Measurements from ENCODE around the gene FBRSL1.

Gene FBRSL1

DNA sequence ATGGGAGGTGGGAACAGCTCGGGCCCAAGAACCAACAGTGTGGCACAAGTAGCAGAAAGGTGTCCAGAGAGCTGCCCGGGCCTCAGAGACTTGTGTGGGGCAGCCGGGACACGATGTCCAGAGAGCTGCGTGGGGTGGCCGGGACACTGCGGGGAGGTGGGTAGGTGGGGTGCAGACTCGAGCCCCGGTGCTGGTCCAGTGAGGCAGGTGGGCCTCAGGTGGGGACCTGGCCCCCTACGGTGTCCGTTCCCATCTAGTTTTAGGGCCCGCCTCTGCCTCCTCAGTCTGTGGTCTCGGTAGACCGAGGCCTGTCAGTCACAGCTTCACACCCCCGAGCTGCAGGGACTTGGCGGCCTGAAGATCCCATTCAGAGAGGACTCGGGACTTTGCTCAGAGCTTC is 6.3 kb upstream of the FBRSL1 start:
- no peak for DNase-seq (ENCODE audit: low read depth, low spot score)

DNA sequence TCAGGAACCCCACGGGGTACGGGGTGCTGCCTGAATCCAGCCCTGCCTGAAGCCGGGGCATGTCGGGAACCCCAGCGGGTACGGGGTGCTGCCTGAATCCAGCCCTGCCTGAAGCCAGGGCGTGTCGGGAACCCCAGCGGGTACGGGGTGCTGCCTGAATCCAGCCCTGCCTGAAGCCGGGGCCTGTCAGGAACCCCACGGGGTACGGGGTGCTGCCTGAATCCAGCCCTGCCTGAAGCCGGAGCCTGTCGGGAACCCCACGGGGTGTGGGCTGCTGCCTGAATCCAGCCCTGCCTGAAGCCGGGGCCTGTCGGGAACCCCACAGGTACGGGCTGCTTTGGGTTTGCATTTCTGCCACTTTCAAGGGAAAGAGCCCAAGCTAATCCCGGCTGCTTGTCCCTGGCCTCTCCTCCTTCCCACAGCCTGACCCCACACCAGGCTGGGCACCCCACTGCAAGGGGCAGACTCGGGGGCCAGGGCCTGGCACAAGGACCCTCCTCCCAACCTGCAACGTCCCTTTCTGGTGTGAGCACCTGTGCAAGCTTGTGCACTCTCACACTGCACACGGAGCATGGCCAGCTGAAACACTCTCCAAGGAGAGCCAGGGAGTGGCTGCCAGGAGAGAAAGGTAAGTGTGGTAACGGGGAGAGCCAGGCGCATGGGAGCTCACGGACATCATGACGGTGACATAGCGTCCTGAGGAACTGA is 5.6 kb upstream of the FBRSL1 start:
- no peak for DNase-seq (ENCODE audit: low read depth, low spot score)

DNA sequence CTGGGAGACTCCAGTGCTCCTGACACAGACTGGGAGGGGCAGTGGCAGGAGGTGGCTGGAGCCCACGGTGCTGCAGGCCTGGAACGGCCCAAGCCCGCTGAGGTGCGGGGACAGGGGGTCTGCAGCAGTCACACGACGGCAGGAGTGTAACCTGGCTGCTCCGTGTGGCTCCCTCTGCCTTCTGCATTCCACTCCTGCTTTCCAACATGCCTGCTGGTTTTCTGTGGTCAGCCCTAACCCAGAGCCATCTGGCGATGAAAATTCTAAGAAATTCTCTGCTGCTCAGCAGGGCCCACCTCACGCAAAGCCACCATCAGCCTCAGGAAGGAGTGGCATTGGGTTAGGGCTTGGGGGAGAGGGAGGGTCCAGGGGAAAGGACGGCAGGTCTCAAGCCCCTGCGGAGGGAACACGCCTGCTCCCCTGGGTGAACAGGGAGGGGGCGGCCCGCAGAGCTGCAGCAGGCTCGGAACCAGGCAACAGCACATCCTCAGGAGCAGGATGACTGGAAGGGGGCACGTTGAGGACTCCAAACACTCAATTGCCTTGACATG is 5.0 kb upstream of the FBRSL1 start:
- DNase-seq (ENCODE audit: low read depth, low spot score): no peak

DNA sequence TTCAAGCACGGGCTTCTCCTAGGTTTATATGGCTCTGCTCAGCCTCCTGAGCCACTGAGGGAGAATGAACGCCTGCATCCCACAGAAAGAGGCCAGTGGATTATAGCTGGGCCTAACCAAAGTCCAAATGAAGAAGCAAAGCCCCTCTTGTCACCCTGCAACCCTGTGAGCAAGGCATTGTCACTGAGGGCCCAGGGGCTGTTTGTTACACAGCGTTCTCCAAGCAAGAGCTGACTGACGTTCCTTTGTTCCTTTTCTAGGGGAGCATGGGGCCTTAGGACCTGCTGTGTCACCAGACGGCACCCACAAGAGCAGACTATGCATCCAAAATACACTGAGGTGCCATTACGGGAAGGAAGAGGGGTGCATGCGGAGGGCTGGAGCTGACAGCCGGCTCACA is 4.3 kb upstream of the FBRSL1 start:
- DNase-seq (ENCODE audit: low read depth, low spot score): no peak

DNA sequence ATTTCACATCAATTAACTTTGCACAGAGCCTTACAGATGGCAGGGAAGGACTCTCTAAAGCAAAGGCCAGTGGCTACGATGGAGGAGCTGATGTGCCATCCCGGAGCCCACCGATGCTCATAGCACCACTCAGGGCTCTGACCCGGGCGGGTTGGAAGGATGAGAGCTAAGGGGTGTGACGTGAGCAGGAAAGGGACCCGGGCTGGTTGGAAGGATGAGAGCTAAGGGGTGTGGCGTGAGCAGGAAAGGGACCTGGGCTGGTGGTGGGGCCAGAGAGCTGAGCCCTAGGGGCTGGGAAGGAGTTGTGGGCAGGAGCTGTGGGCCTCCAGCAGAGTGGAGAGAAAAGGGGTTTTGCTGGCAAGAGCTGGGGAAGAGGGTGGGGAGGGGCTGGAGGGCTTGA is 3.8 kb upstream of the FBRSL1 start:
- no peak for DNase-seq (ENCODE audit: low read depth, low spot score)

DNA sequence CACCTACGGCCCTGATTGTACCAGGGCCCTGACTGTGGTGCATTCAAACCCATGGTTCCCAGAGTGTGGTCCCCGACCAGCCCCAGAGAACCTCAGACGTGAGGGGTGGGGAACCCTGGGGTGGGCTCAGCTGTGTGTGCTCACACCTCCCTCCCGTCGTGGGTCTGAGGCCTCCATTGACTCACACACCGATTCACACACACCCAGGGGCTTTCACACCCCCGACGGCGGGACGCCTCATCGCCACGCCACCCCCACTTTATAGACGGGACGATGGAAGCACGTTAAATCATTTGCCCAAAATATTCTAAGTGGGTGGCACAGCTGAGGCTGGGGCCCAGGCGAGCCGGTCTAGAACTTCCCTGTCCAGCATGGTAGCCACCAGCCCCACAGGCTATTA is 3.4 kb upstream of the FBRSL1 start:
- DNase-seq (ENCODE audit: low read depth, low spot score): no peak

DNA sequence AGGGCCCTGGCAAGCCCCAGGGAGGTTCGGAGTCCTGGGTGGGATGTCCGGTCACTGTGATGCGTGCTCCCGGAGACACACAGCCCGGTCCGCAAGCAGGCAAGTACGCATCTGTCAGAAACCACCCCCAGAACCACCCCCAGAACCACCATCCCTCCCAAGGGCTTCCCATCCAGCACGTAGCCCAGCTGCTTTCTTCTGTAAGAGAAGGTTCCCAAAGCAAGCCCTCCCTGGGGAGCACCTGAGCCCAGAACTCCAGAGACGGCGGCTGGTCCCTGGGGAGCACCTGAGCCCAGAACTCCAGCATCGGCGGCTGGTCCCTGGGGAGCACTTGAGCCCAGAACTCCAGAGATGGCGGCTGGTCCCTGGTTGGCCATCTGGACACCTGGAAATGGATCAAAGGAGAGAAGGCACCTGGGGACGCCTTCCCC is 2.6 kb upstream of the FBRSL1 start:
- DNase-seq (ENCODE audit: low read depth, low spot score): no peak

DNA sequence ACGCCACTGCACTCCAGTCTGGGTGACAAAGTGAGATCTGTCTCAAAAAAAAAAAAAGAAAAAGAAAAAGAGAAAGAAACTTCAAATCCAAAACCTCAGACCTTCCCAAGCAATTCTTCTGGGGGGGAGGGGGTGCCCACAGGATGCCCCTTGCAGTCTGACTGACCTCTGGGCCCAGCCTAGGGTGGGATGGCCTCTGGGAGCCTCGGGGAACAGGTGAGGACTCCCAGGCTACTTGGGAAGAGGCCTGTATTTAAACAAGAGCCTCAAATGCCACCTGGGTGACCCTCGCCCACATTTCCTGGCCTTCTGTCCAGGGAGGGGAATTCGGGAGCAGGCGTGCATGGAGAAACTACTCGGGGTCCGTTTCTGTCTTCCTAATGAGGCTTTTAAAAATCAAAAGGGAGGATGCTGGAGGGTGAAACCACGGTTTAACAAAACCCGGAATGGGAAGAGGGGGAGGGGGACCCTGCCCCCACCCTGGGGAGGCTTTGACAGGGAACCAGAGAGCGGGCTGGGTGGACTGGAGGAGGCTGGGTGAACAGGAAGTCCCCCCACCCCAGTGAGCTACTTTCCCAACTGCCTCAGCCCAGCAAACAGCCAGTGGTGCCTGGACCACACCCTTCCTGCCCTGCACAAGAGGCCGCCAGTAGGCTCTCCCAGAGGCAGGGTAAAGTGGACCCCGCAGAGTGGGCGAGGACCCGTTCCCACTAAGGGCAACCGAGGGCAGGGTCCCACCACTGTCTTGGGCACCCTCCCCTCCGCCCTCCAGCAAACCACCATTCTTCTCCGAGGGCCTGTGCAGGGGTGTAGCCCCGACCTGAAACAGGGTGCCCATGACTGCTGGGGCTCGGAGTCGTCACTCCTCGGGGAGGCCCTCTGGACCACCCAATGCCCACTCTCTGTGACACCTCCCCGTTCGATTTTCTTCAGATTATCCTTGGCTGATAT is 1.5 kb upstream of the FBRSL1 start:
- no peak for DNase-seq (ENCODE audit: low read depth, low spot score)

DNA sequence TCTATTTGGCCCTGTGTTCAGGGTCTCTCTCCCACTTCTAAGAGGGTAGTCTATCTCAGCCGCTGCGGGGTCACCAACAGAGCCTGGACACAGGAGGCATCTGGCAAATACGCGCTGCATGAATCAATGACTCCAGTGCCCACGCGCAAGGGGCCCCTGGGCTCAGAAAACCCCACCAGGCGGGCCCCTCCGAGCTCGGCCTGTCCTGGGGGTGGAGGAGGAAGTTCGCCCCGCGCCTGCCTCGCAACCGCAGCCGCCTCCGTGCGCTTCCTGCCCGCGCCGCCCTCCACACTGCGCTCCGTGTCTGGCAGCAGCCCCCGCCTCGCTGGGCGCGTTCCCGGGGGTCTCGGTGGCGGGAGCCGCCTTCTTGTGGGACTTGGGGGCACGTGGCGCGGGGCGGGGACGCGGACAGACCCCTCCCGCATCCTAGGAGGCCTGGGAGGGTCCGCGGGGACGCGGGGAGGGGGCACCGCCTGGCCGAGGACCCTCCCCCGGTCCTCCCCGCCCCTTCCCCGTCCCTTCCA is 811 bp upstream of the FBRSL1 start:
- DNase-seq (ENCODE audit: low read depth, low spot score): no peak

DNA sequence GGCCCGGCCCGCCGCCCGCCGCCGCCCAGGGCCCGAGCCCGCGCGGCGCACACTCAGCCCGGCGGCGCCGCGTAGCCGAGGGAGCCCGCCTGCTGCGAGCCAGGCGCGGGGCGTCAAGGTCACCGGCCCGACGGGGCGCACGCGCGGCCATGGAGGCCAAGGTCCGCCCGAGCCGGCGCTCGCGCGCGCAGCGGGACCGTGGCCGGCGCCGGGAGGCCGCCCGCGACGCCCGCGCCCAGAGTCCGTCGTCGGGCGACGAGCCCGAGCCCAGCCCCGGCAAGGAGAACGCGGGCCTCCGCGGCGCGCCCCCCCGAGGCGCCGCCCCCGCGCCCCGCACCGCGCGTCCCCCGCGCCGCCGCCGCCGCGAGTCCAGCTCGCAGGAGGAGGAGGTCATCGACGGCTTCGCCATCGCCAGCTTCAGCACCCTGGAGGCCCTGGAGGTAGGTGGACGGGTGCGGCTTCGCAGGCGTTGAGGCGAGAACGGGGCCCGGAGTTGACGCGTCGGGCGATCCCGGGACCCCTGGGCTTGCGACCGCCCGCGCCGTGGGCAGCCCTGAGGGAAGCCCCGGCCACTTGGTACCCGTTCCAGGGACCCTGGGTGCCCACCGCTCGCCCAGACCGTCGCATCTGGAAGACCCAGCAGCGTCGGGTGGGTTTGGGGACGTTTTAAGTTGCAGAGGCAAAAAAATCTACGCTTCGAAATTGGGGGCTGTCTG is 629 bp downstream of the FBRSL1 start:
- no peak for DNase-seq (ENCODE audit: low read depth, low spot score)

DNA sequence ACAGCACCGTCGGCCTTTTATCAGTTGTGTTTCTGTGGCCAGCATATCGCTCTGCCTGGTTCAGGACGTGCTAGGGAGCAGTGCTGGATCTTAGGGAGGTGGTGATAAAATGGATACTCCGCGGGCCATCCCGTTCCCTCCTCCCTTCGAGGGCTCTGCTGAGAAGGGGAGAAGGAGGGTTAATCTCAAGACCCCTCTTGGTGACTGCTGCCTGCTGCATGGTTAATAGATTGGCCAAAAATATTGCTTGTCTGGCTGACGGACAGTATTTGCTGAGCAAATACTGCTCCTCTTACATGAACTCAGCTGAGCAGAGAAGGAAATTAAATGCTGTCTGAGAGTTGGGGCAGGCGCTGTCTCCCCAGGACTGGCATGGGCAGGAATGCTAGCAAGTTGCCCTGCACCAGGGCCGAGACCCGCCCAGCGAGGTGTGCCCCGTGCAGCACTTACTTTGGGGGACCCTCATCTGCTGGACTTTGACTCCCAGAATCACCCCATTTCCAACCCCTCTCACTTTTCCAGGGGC is 1.2 kb downstream of the FBRSL1 start:
- DNase-seq (ENCODE audit: low read depth, low spot score): no peak

DNA sequence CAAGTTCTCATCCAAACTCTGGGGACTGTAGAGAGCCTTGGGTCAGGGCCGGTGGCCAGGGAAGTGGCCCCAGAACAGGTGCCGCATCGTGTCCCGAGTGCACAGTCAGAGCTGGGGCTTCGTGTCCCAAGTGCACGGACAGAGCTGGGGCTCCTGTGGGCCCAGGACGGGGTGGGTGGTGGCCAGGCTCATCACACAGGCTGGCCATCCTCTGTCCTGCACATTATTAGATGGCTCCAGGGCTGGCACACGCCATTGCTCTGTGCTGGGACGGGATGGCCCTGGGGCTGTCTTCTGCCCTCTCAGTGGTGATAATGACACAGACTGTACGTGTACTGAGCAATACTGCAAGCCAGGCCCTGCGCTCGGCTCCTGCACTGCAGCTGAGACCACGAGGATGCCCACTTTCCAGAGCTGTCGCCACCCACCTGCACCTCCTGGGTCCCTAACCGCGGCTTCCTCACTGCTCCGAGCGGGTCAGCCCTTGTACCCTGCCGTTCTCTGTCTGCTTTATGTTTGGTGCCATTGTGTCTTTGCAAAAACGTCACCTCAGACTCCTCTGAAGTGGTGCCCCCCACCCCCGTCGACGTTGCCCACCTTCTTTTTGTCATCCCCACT is 1.9 kb downstream of the FBRSL1 start:
- no peak for DNase-seq (ENCODE audit: low read depth, low spot score)

DNA sequence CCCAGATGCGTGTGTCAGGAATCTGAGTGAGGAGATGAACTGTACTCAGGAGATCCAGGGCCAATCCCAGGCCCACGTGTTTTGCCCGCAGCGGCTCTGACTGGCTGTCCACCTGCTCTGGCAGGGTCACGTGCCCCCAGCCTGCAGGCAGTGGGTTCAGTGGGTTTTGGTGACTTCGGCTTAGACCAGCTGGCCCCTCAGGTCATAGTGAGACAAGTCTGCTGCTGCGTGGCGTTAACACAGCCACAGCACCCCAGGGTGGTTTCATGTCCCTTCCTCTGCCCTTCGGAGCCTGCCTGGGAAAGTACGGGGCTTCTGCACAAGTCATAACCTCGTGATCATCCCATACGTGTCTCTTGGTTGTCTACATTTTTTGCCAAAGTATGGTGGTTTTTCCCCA is 2.6 kb downstream of the FBRSL1 start:
- DNase-seq (ENCODE audit: low read depth, low spot score): no peak

DNA sequence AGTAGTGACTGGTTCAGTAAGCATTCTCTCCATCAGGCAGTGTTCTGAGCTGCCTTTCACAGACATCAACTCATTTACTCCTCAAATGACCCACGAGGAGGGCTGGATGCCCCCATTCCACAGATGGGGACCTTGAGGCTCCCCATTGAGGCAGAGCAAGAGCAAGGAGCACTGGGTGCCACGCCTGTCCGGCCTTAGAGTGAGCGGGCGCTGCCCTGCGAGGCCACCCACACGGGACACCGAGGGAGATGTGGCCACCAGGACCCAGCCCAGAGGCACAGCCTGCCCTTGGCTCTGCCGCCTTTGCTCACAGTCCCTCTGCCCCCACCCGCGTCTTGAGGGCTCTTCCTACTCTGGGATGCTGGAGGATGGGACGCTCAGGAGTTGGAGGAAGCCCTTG is 3.0 kb downstream of the FBRSL1 start:
- no peak for DNase-seq (ENCODE audit: low read depth, low spot score)

DNA sequence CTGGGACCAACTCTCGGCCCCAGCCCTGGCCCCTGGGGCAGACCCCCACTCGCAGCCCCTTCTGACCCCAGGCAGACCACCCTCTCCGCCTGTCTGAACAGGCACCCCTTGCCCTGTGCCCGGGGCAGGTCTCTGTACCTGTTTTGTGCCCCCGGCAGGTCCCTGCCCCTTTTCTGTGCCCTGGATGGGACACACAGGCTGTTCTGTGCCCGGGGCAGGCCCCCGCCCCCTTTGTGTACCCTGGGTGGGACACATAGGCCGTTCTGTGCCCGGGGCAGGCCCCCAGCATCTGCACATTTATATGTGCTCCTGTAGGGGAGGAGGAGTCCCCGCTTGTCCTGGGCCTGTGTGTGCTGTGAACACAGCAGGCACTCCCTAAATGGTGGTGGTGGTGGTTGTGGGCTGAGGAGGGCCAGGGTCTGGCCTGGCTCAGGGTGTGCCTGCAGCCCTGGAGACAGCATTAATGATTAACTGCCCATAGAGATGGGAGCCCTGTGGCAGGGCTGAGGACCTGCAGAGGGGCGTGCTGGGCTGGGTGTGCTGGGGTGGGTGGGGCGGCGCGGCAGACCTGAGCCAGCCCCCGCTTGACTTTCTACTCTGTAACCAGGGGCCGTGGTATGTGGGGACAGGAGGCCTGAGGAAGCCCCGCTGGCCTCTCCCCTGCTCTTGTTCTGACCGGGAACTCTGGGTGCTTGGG is 3.7 kb downstream of the FBRSL1 start:
- DNase-seq (ENCODE audit: low read depth, low spot score): no peak

DNA sequence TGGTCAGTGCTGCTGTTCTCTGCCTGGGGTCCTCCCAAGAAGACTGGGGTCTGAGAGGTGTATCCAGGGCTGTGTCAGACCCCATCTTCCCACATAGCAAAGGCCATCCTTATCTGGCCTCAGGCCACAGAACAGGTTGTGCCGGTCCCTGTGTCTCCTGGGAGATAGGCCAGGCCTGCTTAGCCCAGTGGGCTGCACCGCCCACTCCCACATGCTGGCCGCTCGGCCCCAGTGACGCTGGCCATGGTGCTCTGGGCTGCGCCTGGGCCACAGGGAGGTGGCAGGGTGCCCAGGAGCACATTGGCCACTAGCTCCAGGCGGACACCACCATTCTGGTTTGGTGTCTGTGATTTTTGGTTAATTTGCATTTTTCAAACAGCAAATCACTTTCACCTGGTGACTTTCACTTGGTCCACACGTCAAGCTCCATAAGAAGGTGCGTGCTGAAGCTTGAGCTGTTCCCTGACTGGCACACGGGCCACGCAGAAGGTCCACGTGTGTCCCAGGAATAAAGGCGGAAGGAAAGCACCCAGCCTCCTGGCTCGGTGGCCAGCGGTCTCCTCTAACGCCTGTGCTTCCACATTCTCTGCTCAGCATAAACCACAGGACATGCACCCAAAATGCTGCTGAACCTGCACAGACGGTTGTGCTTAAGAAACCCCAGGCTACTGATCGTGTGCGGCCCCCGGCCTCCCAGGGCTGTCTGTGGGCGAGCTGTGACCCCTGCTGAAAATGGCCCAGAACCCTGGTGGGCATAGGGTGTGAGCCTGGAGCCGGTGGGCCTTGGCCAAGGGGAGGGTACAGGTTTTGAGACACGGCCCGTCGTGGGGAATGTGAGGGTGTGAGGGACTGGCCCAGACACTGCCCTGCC is 4.6 kb downstream of the FBRSL1 start:
- no peak for DNase-seq (ENCODE audit: low read depth, low spot score)

DNA sequence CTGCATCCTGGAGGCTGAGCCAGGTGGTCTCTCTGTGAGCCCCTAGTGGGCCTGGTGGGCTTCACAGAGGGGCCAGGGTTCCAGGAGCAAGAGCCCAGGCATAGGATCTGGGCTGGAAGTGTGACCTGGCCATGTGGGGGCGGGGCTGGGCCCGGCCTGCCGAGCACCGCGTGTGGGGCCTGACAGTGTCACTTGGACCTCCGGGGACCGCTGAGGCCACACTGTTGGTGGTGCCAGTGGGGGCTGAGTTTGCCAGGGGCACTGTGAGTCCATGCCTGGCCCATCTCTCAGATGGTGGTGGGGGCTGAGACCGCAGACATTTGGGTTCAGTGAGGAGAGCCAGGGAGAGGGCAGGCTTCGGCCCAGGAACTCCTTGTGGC is 5.2 kb downstream of the FBRSL1 start:
- DNase-seq (ENCODE audit: low read depth, low spot score): no peak

DNA sequence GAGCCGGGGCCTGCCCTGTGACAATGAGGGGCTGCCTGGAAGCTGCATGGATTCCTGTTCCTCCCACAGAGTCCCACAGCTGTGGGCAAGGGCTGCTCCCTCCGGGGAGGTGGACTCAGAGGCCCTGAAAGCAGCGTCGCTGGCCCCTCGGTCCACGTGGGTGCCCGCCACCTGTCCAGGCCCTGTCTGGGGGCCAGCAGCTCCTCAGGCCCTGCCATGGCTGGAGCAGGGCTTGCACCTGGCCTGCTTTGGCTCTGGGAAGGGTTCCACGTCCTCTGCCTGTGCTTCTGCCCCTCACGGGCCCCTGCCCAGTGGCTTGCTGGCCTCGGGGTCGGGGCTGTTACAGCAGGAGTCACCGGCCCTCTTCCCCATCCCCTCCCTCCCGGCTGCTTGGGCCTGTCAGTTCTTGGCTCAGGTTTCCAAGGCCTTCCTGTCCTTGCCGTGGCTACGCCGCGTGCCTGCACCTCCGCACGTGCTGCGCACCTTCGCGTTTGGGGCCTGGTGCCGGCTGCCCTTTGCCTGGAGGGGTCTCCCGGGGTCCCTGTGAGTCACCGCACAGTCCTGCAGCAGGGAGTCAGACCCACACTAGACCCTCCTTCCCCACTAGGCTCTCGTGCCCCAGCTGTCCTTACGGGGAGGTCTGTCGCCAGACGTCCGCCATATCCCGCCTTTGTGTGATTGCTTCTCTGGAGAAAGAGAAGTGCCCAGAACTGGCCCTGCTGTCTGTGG is 5.8 kb downstream of the FBRSL1 start:
- no peak for DNase-seq (ENCODE audit: low read depth, low spot score)

DNA sequence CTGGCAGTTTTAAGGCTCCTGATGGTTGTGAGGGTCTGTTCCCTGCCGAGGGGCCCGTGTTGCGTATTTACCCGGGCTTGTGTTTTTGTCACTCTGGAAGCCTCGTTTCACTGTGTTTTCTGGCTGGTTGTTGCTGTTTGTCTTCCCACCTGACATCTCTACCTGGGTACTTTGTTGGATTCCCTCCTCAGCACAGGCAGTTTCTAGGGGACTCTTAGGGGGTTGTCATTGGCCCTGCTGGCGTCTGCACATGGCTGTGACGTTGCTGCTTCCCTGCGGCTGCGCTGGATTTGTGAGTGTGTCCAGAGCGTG is 6.4 kb downstream of the FBRSL1 start:
- DNase-seq (ENCODE audit: low read depth, low spot score): no peak
